ENCODE measurements around the gene TADA2B.
"Not testable (repeated sequence)": the region's sequence is repeated elsewhere in the genome, so short reads cannot be mapped to it uniquely, and the experiment has no call there.

TADA2B gene

GRCh38 chr4:7060346-7061150, 17.4 kb downstream of the TADA2B start:
- DNase-seq: no peak

- no peak for DNase-seq
Observed at GRCh38 chr4:7061815-7062214, 18.6 kb downstream of the TADA2B start.

GRCh38 chr4:7062816-7063215, 19.6 kb downstream of the TADA2B start:
- no peak for DNase-seq

DNA sequence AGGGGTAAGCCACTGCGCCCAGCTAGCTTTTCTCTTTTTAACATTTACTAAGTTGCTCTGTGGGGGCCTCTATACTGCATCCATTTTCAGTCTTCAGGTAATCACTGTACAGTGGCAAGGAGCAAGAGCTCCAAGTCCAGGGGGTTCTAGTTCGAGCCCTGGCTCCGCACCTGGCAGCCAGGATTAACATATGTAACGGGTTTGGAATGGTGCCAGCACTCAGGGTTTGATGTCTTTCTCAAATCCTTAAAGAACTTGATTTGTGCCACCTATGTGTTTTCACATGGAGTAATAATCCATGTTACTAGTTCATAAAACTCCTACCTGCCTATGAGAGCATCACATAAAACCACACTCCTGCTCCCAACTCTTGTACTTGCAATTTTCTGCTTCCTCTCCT, 20.2 kb downstream of the TADA2B start:
- no peak for DNase-seq

DNA sequence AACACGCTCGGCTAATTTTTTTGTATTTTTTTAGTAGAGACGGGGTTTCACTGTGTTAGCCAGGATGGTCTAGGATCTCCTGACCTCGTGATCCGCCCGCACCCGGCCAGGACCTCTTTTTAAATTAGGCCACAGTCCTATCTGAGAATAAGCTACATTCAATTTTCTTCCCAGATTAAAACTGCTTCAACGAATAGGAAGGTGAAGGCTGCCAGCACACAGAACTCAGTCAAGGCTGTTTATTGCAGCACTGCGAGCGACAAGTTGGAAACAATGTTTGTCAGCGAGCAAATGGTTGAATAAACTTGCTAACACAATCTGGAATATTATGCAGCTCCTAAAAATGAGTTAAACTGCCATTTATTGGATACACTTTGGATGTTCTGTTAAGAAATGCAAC, 22.8 kb downstream of the TADA2B start:
- DNase-seq: no peak

- DNase-seq: no peak
Observed at GRCh38 chr4:7066493-7066892, 23.3 kb downstream of the TADA2B start.

DNA sequence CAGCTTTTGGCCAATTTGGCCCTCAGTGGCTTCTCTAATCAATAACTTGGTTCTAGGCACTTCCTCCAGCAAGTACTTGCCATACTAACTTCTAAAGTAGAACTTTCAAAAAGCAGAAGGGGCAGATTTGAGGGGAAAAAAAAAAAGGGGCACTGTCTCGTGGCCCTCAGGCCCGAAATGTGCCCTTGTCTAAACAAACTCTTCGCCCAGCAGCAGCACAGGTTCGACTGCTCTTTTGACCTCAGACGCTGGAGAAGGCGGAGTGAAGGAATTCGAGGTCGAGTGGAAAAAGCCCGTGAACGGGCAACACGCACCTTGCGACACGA, 23.9 kb downstream of the TADA2B start:
- no peak for DNase-seq

- peak in 3 of 4 experiments; percentile 20 to 100 (median 99) for DNase-seq
Observed at GRCh38 chr4:7067452-7068278, 24.5 kb downstream of the TADA2B start, which contains the start of gene GRPEL1. GRPEL1 (minus strand) TSS chr4:7068064; CDS start chr4:7068032, 32 bp downstream.

DNA sequence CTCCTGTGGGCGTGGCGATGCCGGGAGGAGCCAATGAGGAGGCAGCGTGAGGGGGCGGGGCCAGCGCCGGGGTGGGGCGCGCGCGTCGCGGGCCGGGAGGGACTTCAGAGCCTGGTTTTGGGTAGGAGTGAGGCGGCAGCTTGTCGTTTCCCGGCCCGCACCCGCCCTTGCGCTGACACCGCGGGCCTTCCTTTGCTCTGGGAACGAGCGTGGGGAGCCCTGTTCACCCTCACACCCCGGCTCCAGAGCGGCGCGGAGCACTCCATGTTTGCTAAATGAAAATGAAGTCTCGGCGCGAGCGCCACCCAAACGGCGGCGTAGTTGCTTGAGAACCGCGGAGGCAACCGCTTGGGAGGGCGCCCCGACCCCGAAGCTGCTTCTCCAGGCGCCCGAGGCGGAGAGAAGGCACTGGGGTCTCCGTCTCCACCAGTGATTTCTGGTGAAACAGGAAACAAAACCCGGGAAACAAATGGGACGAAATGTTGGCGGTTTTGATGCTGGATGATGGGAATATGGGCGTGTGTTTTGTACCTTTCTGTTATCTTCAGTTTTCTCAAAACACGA, 25.2 kb downstream of the TADA2B start:
- DNase-seq: peak in 2 of 4 experiments; percentile 97 to 99

DNA sequence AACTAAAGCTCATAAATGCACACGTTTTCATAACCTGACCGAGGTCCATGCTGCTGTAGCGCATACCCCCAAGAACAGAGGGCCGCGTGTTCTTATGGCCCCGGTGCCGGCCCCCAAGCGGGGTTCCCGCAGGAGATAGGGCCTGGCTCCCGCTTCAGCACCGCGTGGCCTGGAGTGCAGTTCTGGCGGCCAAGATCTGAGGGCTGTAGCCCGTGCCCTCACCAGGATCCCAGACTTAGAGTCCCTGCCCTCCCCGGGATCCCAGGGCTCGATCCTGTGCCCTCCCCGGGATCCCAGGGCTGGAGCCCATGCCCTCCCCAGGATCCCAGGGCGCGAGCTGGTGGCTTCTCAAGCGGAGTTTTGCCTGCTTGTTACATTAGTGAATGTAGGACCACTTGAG, 25.7 kb downstream of the TADA2B start:
- no peak for DNase-seq

- DNase-seq: peak; percentile 72 to 85 (median 80)
Observed at GRCh38 chr4:7070729-7071511, 27.7 kb downstream of the TADA2B start.

DNA sequence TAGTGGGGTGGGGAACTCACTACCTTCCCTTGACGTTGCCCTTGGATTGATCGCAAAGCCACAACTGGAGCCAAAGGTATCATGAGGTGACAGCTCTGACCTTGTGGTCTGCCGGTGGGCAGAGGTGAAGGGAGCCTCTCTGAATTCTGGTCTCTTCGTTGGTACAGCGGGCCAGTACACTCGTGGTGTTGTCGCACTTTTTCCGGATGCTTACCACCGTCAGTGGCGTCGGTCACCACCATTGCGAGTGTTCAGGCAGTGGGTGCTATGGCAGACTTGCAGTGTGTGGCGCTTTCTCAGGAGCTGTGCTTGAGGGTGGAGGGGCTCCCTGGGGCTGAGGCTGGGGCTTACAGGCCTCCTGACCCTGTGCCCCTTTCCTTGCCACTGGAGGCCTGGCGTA, 29.9 kb downstream of the TADA2B start:
- no peak for DNase-seq

GRCh38 chr4:7073526-7074390, 30.6 kb downstream of the TADA2B start:
- no peak for DNase-seq

- DNase-seq: no peak
Observed at GRCh38 chr4:7074426-7074825, 31.3 kb downstream of the TADA2B start.

DNA sequence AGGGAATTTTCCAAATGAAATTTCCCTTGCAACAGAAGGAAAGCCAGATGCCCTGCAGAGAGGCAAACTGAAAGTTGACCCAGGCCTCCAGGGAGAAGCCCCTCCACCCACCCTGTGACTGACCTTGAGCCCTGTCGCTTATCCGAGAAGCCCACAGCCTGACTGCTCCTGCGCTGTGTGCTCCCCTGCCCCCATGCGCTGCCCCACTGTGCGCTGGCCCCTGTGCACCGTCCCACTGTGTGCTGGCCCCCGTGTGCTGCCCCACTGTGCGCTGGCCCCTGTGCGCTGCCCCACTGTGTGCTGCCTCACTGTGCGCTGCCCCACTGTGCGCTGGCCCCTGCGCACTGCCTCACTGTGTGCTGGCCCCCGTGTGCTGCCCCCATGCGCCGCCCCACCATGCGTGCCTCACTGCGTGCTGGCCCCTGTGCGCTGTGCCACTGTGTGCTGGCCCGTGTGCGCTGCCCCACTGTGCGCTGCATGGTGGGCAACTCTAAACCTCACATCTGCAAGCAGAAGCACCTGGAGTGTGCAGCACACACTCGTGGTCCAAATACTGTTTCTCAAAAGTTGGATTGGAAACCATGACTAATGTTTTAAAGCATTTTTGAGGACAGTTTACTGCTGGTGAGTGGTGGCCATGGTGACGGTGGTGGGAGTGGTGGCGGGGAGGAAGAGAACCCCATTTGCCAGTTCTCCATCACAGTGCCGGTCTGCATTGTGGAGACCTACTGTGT, 33.0 kb downstream of the TADA2B start:
- DNase-seq: no peak

- DNase-seq: no peak
Observed at GRCh38 chr4:7076696-7077082, 33.5 kb downstream of the TADA2B start.

DNA sequence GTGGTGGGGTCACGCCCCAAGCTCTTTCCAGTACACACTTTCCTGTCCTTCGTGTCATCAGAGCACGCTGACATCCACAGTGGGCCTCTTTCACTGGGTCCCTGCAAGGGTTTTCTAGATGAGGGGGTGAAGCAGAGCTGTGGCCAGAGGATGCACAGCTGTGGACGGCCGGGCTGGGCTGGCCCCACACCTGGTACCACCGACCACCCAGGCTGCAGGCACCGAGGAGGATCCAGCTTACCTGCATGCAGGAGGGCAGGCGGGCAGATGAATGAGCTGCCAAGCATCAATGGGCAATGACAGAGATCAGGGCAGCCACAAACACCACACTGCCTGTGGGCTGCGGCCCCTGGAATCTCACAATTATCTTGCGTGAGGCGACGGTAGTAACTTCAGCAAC, 34.2 kb downstream of the TADA2B start:
- DNase-seq: no peak

GRCh38 chr4:7078025-7078424, 34.9 kb downstream of the TADA2B start:
- no peak for DNase-seq

- DNase-seq: not testable (repeated sequence)
Observed at GRCh38 chr4:7079483-7079882, 36.3 kb downstream of the TADA2B start.

DNA sequence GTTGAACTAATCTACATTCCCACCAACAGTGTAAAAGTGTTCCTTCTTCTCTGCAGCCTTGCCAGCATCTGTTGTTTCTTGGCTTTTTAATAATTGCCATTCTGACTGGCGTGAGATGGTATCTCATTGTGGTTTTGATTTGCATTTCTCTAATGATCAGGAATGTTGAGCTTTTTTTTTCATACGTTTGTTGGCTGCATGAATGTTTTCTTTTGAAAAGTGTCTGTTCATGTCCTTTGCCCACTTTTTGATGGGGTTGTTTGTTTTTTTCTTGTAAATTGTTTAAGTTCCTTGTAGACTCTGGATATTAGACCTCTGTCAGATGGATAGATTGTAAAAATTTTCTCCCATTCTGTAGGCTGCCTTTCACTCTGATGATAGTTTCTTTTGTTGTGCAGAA, 36.7 kb downstream of the TADA2B start:
- not testable (repeated sequence) for DNase-seq

Measured in activated naive CD4-positive, alpha-beta T cell (primary cell).